GM18526 (cell line): Measurements from ENCODE around the gene KCNMA1.

ENCODE experiments used
- POLR2A ChIP-seq: IDR thresholded peaks from 3 replicates; pipeline ENCODE4 v1.6.1; 2011; ENCODE audit not compliant: insufficient read length; ENCODE audit errors: extremely low read depth

The KCNMA1 gene

GRCh38 chr10:77510695-77511094 is 126.9 kb downstream of the KCNMA1 start:
- TF ChIP-seq POLR2A = no peak

- no peak for TF ChIP-seq POLR2A
Observed at GRCh38 chr10:77510294-77510693, 127.3 kb downstream of the KCNMA1 start.

- no peak for TF ChIP-seq POLR2A
Observed at GRCh38 chr10:77509391-77509790, 128.2 kb downstream of the KCNMA1 start.

- TF ChIP-seq POLR2A = no peak
Observed at GRCh38 chr10:77507291-77507880, 130.2 kb downstream of the KCNMA1 start.

GRCh38 chr10:77506517-77507200 is 130.9 kb downstream of the KCNMA1 start:
- no peak for TF ChIP-seq POLR2A

GRCh38 chr10:77505431-77506334 is 131.9 kb downstream of the KCNMA1 start:
- TF ChIP-seq POLR2A = no peak

- no peak for TF ChIP-seq POLR2A
Observed at GRCh38 chr10:77504873-77505257, 132.7 kb downstream of the KCNMA1 start.

GRCh38 chr10:77504196-77504872 is 133.3 kb downstream of the KCNMA1 start:
- TF ChIP-seq POLR2A = no peak

GRCh38 chr10:77501846-77502261 is 135.8 kb downstream of the KCNMA1 start:
- no peak for TF ChIP-seq POLR2A

GRCh38 chr10:77501152-77501845 is 136.3 kb downstream of the KCNMA1 start:
- no peak for TF ChIP-seq POLR2A

GRCh38 chr10:77500754-77501151 is 136.9 kb downstream of the KCNMA1 start:
- no peak for TF ChIP-seq POLR2A

GRCh38 chr10:77498829-77499228 is 138.8 kb downstream of the KCNMA1 start:
- TF ChIP-seq POLR2A = no peak

GRCh38 chr10:77498210-77498609 is 139.4 kb downstream of the KCNMA1 start:
- no peak for TF ChIP-seq POLR2A

- TF ChIP-seq POLR2A = no peak
Observed at GRCh38 chr10:77497748-77498147, 139.9 kb downstream of the KCNMA1 start.

GRCh38 chr10:77496941-77497420 is 140.6 kb downstream of the KCNMA1 start:
- no peak for TF ChIP-seq POLR2A
